Upper lobe of left lung (tissue), 6 donors: ENCODE results near the gene HOXC6. TPM values are rescaled to one million over a fixed set of nuclear protein-coding genes. Genes with fewer than 3 reads are reported as not detected.

Experiments used
- ATAC-seq, 2 donors: fragments of 200-7000 bp; cut with Tn5 transposase; one replicate each; pipeline ENCODE4 v1.9.1; 2022; ENCODE audit warnings: mild to moderate bottlenecking in 2 of 2, moderate library complexity in 2 of 2; ENCODE audit not compliant: low FRiP score in 2 of 2
- DNase-seq, 2 donors: peaks; one replicate each; pipeline ENCODE4 v3.0.0-alpha.2; 2019 to 2020
- H3K27ac ChIP-seq, 4 donors: fragments of 200-600 bp; sonication (generic); one replicate each; pipeline ENCODE4 v1.5.1; 2016 to 2019
- H3K27me3 ChIP-seq, 4 donors: fragments of 200-600 bp; sonication (generic); one replicate each; pipeline ENCODE4 v1.5.1; 2017 to 2019
- H3K36me3 ChIP-seq, 4 donors: fragments of 200-600 bp; sonication (generic); one replicate each; pipeline ENCODE4 v1.5.1; 2016 to 2019
- H3K4me1 ChIP-seq, 4 donors: fragments of 200-600 bp; sonication (generic); one replicate each; pipeline ENCODE4 v1.5.1; 2018 to 2019
- H3K4me3 ChIP-seq, 4 donors: fragments of 200-600 bp; sonication (generic); one replicate each; pipeline ENCODE4 v1.5.1; 2017 to 2019; ENCODE audit warnings: mild to moderate bottlenecking in 2 of 4, moderate library complexity in 1 of 4
- H3K9me3 ChIP-seq, 4 donors: fragments of 200-600 bp; sonication (generic); one replicate each; pipeline ENCODE4 v1.5.1; 2018 to 2019
- EP300 ChIP-seq, 4 donors: sonication (generic); formaldehyde crosslinking; IDR thresholded peaks; one replicate each; pipeline ENCODE4 v1.5.1; 2017; ENCODE audit warnings: antibody characterized with exemption in 4 of 4, control low read depth in 2 of 4
- POLR2A ChIP-seq, 4 donors: fragments of 450-650 bp; IDR thresholded peaks; one replicate each; pipeline ENCODE4 v1.5.1; 2016 to 2017; ENCODE audit warnings: antibody characterized with exemption in 4 of 4, mild to moderate bottlenecking in 2 of 4
- POLR2AphosphoS5 ChIP-seq, 2 donors: sonication (generic); formaldehyde crosslinking; IDR thresholded peaks; one replicate each; pipeline ENCODE4 v1.5.1; 2017; ENCODE audit warnings: antibody characterized with exemption in 2 of 2
- WGBS, 2 donors: methylation state at CpG; one replicate each; pipeline ENCODE4 v1.1.5; 2017 to 2018; 5-methylcytosine and 5-hydroxymethylcytosine counted together
- total RNA-seq, 6 donors: library from RNA; depleted of rRNA in 4 of 6; stranded (reverse); fragments of >200 nt in 4 of 6; gene quantifications; one replicate each; pipeline versions ENCODE4 v1.1.0 to v1.2.1, GENCODE V29; 2016 to 2021
- TF ChIP-seq, protein P1 (sequence below), 6 experiments: fragments of 450-650 bp in 4 of 6; fragments of 200-600 bp in 2 of 6; sonication (generic) in 2 of 6; IDR thresholded peaks; one replicate each; pipeline ENCODE4 v1.5.1; 2016 to 2019; ENCODE audit warnings: antibody characterized with exemption in 6 of 6
- donor health status: DM: no; HTN: no; CAD: no; lungs with moderate emphysema.
- donor health status: DM: no; HTN: yes; CAD: no; lungs with severe emphysema.

The HOXC6 gene
- total RNA-seq, 6 donors from 2014 or later = 0.40 to 0.92 TPM; not detected in 4

DNA sequence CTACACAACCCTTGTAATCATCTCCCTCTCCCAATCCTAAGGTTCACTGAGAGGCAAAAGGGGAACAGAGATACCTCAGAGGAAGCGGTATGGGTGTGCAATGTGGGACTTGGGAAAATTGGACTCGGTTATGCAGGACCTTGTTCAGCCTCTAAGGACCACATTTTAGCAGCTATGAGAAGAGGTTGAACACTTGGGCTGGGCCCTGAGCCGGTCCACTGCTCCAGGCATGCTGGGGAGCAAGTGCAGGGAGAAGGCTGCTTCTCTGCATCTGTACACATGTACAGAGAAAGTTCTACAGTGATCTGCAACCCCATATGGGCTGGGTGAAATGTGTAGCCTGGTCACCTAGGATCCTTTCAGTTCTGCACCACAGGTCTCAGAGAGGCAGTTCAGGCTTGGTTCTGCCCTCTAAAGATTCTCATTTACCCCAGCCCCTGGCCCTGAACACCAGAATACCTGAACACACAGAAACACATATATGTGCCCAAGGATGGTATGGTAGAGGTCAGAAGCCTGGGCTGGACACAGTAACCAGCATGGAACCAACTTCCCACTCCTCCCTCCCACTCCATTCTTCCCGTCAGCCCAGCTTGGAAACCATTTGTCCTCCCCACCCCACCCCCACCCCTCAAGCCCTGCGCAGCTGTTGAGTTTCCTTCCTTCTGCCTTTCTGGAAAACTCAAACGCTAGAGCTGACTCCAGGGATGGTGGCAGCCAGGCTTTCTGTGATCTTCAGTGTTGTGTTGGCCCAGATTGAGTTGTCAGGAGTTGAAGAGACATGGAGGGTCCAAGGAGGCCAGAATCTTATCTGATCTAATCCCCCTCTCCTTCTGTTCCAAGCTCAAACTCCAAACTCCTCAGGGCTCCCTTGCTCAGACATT is 15.0 kb downstream of the HOXC6 start:
- no peak for DNase-seq
- H3K27ac ChIP-seq = no peak overlapping the region
- no peak for ATAC-seq
- no peaks in the 10 kb centered on the region for H3K9me3 ChIP-seq
- WGBS, 2 donors = 43 to 44% methylated on average over 6 of the region's 6 CpGs
- H3K36me3 ChIP-seq = no peaks in the 10 kb centered on the region
- peaks cover 0 to 12% (median 7%) of the 10 kb centered on the region in 4 donors for H3K4me1 ChIP-seq
- TF ChIP-seq EP300 (IDR thresholded peaks at IDR 0.05) (no peak), POLR2A (IDR thresholded peaks at IDR 0.05) (no peak), POLR2AphosphoS5 (IDR thresholded peaks at IDR 0.05) (no peak)
- TF ChIP-seq, protein P1, sequence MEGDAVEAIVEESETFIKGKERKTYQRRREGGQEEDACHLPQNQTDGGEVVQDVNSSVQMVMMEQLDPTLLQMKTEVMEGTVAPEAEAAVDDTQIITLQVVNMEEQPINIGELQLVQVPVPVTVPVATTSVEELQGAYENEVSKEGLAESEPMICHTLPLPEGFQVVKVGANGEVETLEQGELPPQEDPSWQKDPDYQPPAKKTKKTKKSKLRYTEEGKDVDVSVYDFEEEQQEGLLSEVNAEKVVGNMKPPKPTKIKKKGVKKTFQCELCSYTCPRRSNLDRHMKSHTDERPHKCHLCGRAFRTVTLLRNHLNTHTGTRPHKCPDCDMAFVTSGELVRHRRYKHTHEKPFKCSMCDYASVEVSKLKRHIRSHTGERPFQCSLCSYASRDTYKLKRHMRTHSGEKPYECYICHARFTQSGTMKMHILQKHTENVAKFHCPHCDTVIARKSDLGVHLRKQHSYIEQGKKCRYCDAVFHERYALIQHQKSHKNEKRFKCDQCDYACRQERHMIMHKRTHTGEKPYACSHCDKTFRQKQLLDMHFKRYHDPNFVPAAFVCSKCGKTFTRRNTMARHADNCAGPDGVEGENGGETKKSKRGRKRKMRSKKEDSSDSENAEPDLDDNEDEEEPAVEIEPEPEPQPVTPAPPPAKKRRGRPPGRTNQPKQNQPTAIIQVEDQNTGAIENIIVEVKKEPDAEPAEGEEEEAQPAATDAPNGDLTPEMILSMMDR (IDR thresholded peaks at IDR 0.05) = no peak
- H3K27me3 ChIP-seq = peaks cover 0 to 30% (median 14%) of the 10 kb centered on the region in 4 donors
- no peak overlapping the region for H3K4me3 ChIP-seq

DNA sequence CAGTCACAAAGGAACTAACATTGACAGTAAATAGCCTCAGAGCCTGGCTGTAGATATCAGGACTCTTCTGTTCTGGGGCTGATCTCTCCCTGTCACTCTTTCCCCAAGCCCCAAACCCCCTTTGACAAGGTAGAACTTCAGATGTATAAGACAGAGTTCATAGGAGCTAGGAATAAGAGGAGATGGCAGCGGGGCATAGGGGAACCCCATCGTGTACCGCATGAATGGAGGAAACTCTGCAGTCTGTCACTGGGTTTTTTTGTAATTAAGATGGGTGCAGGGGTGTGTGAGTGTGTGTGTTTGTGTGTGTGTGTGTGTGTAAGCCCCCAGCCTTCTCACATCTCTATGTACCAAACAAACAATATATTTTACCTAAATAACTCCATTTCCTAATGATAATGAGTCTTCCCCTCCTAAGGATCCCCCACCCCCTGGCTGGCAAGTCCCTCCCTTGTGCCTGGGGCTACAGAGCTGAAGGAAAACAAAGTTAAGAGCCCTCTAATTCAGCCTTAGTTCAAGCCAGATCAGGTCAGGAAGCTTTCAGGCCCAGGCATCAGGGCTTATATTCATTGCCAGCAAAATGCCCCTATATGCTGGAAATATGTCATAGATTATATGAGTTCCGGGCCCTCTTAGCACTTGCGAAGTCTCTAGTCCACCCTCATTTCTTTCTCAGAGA is 16.3 kb downstream of the HOXC6 start:
- TF ChIP-seq EP300 (IDR thresholded peaks at IDR 0.05) (no peak), POLR2A (IDR thresholded peaks at IDR 0.05) (no peak), POLR2AphosphoS5 (IDR thresholded peaks at IDR 0.05) (no peak)
- TF ChIP-seq, protein P1 (IDR thresholded peaks at IDR 0.05) = no peak
- ATAC-seq = no peak
- H3K9me3 ChIP-seq = no peaks in the 10 kb centered on the region
- no peak overlapping the region for H3K27ac ChIP-seq
- peaks cover 0 to 33% (median 14%) of the 10 kb centered on the region in 4 donors for H3K27me3 ChIP-seq
- H3K4me3 ChIP-seq = no peak overlapping the region
- no peaks in the 10 kb centered on the region for H3K36me3 ChIP-seq
- H3K4me1 ChIP-seq = peaks cover 0 to 12% (median 7%) of the 10 kb centered on the region in 4 donors
- DNase-seq = no peak
- 42 to 44% methylated on average over 5 of the region's 5 CpGs for WGBS, 2 donors

DNA sequence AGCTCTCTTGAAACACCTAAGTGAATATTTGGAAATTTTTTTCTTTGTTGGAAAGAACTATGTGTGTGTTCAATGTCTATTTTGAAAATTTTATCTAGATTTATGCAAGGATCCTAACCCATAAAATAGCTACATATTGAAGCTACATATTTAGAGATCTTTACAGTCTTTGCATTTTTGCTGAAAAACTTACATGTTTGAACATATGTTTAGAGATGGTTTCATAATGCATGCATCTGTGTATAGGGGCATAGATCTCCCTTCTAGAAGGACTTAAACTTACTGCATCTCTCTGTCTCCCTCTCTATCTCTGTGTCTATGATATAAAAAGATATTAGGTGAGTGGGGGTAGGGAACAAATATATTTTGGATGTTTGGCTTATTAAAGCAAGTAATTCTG is 17.2 kb downstream of the HOXC6 start:
- no peaks in the 10 kb centered on the region for H3K36me3 ChIP-seq
- no peak for ATAC-seq
- H3K4me3 ChIP-seq = no peak overlapping the region
- TF ChIP-seq, protein P1 (IDR thresholded peaks at IDR 0.05) = no peak
- TF ChIP-seq EP300 (IDR thresholded peaks at IDR 0.05) = no peak
- no peak for TF ChIP-seq POLR2AphosphoS5 (IDR thresholded peaks at IDR 0.05)
- TF ChIP-seq POLR2A (IDR thresholded peaks at IDR 0.05) = no peak
- no peak overlapping the region for H3K27ac ChIP-seq
- no peaks in the 10 kb centered on the region for H3K9me3 ChIP-seq
- peaks cover 0 to 12% (median 7%) of the 10 kb centered on the region in 4 donors for H3K4me1 ChIP-seq
- DNase-seq = no peak
- peaks cover 0 to 36% (median 16%) of the 10 kb centered on the region in 4 donors for H3K27me3 ChIP-seq

DNA sequence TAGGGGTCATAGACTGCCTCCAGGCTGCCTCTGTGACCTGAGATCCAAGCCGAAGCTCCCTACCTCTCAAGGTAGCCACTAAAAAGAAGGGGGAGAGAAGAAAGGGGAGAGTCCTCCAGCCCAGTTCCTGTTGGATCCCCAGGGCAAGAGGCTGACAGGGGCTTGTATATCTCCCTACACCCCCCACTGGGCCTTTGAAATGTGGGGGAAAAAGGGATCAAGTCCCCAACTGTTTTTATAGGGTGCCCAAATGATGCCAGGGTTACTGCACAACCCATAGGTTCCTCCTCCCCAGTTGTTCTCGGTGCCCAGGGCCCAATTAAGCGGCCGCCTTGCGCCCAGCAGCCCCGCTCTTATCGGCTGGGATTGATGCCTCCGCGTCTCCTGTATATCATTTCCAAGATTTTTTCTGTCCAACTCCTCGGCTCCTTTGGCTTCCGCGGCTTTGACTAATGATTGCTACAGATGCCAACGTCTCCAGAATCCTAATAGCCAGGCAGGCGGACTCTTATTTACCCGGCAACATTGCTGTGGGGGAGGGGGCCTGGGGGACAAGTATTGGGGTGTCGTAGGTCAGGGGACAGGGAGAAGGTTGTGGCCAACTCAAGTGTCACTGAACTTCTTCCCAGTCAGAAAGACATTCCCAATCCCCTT is 17.8 kb downstream of the HOXC6 start:
- Histone ChIP-seq H3K4me3 (no peak overlapping the region), H3K4me1 (peaks cover 0 to 12% (median 7%) of the 10 kb centered on the region in 4 donors), H3K27me3 (peaks cover 0 to 37% (median 18%) of the 10 kb centered on the region in 4 donors), H3K36me3 (no peaks in the 10 kb centered on the region), H3K9me3 (no peaks in the 10 kb centered on the region), H3K27ac (no peak overlapping the region)
- 34 to 35% methylated on average over 16 of the region's 16 CpGs for WGBS, 2 donors
- ATAC-seq (no peak), DNase-seq (peak in 1 of 2 donors; percentile 46)
- TF ChIP-seq POLR2AphosphoS5 (IDR thresholded peaks at IDR 0.05) = no peak
- TF ChIP-seq, protein P1 (IDR thresholded peaks at IDR 0.05) = no peak
- no peak for TF ChIP-seq POLR2A (IDR thresholded peaks at IDR 0.05)
- TF ChIP-seq EP300 (IDR thresholded peaks at IDR 0.05) = no peak
